Panc1 (cell line): Measurements from ENCODE around the gene RELA. TPM values are rescaled to one million over a fixed set of nuclear protein-coding genes. Genes with fewer than 3 reads are reported as not detected.
"Not testable (repeated sequence)": the region's sequence is repeated elsewhere in the genome, so short reads cannot be mapped to it uniquely, and the experiment has no call there.

Experiments used
- ATAC-seq: fragments of 200-7000 bp; cut with Tn5 transposase; 2 replicates; pipeline ENCODE4 v1.9.1; 2020; ENCODE audit warnings: mild to moderate bottlenecking, moderate library complexity
- BruUV-seq: library from RNA; stranded (reverse); fragments of 400-500 nt; replicated peaks from 2 replicates; lab custom pipeline; 2021; lab: Mats Ljungman, UMichigan
- CTCF ChIA-PET: fragments of 300-600 bp; sonication (Branson Sonifier 250); formaldehyde crosslinking; loops from one replicate; lab custom pipeline; 2022; ENCODE audit warnings: antibody characterized with exemption; lab: Charles Lee
- POLR2A ChIA-PET: fragments of 300-600 bp; sonication (Branson Sonifier 250); formaldehyde crosslinking; loops from one replicate; lab custom pipeline; 2022; ENCODE audit warnings: antibody characterized with exemption; lab: Charles Lee
- DNase-seq: peaks from one replicate; pipeline ENCODE4 v3.0.0-alpha.2; 2010; ENCODE audit warnings: low read depth, low spot score
- H3K27ac ChIP-seq: 2 replicates; pipeline ENCODE4 v1.5.1; 2011; ENCODE audit warnings: mild to moderate bottlenecking, low read length, inconsistent platforms
- H3K27me3 ChIP-seq: fragments of 200-500 bp; sonication (Bioruptor generic); 2 replicates; pipeline ENCODE4 v1.6.0; 2014; ENCODE audit warnings: low read length, inconsistent platforms; ENCODE audit not compliant: control insufficient read depth, insufficient read depth
- H3K36me3 ChIP-seq: fragments of 200-500 bp; sonication (Bioruptor generic); 2 replicates; pipeline ENCODE4 v1.5.1; 2014; ENCODE audit warnings: inconsistent platforms, mild to moderate bottlenecking, low read length, moderate library complexity; ENCODE audit not compliant: control insufficient read depth, insufficient read depth
- H3K4me1 ChIP-seq: 2 replicates; pipeline ENCODE4 v1.5.1; 2011; ENCODE audit warnings: inconsistent platforms, mild to moderate bottlenecking, low read length, moderate library complexity; ENCODE audit not compliant: control insufficient read depth, insufficient read depth
- H3K4me3 ChIP-seq, 2 experiments: 2 replicates each; pipeline ENCODE4 v1.5.1; 2011 to 2012; ENCODE audit warnings: low read depth in 2 of 2, low read length in 2 of 2, mild to moderate bottlenecking in 2 of 2, inconsistent platforms in 1 of 2, moderate library complexity in 1 of 2
- H3K9me3 ChIP-seq: fragments of 200-500 bp; sonication (Bioruptor generic); 2 replicates; pipeline ENCODE4 v1.5.1; 2014; ENCODE audit warnings: low read depth, mild to moderate bottlenecking, inconsistent platforms, low read length, moderate library complexity; ENCODE audit not compliant: control insufficient read depth, insufficient read depth
- CTCF ChIP-seq: fragments of 450-650 bp; IDR thresholded peaks from 2 replicates; pipeline ENCODE4 v1.5.1; 2017; ENCODE audit warnings: mild to moderate bottlenecking
- POLR2AphosphoS5 ChIP-seq: IDR thresholded peaks from 2 replicates; pipeline ENCODE4 v1.6.1; 2012; ENCODE audit warnings: mild to moderate bottlenecking, low read depth, low read length, moderate library complexity
- SIN3A ChIP-seq: IDR thresholded peaks from 2 replicates; pipeline ENCODE4 v1.6.1; 2012; ENCODE audit warnings: low read depth, mild to moderate bottlenecking, low read length, moderate library complexity, borderline replicate concordance; ENCODE audit not compliant: insufficient read depth
- TCF7L2 ChIP-seq: IDR thresholded peaks from 2 replicates; pipeline ENCODE4 v1.6.1; 2011; ENCODE audit warnings: mild to moderate bottlenecking, low read depth, low read length, inconsistent platforms
- in situ Hi-C: cut with HindIII; loops from 2 replicates; pipeline ENCODE4 v1.10.0; 2016; ENCODE audit warnings: low sequenced_read_pairs, low pct_unique_long_range_greater_than_20kb
- intact Hi-C: fragments of 100-400 bp; cut with micrococcal nuclease; formaldehyde crosslinking; loops from one replicate; pipeline ENCODE4 v1.10.0; 2022; ENCODE audit not compliant: unreplicated experiment
- total RNA-seq: library from RNA; stranded (reverse); gene quantifications from one replicate; pipeline ENCODE4 v1.2.1, GENCODE V29; 2021; ENCODE audit not compliant: unreplicated experiment
- TF ChIP-seq, protein P1 (sequence below), 2 experiments: IDR thresholded peaks; 2 replicates each; pipeline ENCODE4 v1.6.1; 2011 to 2012; ENCODE audit warnings: low read depth in 2 of 2, control low read depth in 1 of 2, low read length in 1 of 2, mild to moderate bottlenecking in 1 of 2, moderate library complexity in 1 of 2; ENCODE audit not compliant: insufficient read depth in 1 of 2

Gene RELA
- total RNA-seq, 1 experiment from 2014 or later: 141 TPM

DNA sequence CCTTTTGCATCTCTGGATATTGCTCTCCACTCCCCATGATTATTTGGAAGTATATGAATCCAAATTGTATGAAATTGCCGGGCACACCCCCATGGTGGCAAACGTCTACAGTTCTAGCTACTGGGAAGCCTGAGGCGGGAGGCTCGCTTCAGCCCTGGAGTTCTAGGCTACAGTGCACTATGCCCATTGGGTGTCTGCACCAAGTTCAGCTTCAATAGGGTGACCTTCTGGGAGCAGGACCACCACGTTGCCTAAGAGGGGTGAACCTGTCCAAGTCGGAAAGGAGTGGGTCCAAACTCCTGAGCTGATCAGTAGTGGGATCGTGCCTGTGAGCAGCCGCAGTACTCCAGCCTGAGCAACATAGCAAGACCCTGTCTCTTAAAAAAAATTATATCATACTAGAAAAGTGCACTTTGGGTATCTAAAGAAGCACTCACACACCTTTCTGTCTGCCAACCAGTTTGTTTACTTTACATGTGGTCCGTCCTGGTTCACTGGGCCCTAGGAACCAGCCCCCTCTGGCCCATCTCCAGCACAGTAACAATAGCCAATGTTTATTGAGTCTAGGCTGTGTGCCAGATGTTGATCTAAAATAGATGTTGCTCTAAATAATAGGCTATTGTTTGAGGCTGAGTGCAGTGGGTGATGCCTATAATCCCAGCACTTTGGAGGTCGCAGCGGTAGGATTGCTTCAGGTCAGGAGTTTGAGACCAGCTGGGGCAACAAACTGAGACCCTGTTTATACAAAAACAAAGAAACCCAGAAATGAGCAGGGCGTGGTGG, 32.9 kb upstream of the RELA start:
- DNase-seq (no peak), ATAC-seq (peak; percentile 47; the same call in 1 of the 2 replicates)
- H3K9me3 ChIP-seq: no peaks in the 10 kb centered on the region
- ChIA-PET CTCF (no interaction called here), POLR2A (interaction anchor here (0.6 to 0.7 kb wide), 2 partner anchors 199 to 489 kb away, joined by 3 to 13 read pairs; no protein-coding TSS in a partner anchor)
- no peak overlapping the region for H3K4me3 ChIP-seq
- H3K4me1 ChIP-seq: peaks cover 11% of the 10 kb centered on the region
- H3K36me3 ChIP-seq: no peaks in the 10 kb centered on the region
- TF ChIP-seq SIN3A: no peak
- no peak for TF ChIP-seq CTCF
- no peak overlapping the region for H3K27ac ChIP-seq
- no TSS peak for BruUV-seq
- intact Hi-C loops: no loop called here
- H3K27me3 ChIP-seq: no peaks in the 10 kb centered on the region
- in situ Hi-C loops: no loop called here

- ATAC-seq (no peak), DNase-seq (no peak)
- H3K27me3 ChIP-seq: no peaks in the 10 kb centered on the region
- H3K4me3 ChIP-seq: no peak overlapping the region
- no peaks in the 10 kb centered on the region for H3K36me3 ChIP-seq
- H3K4me1 ChIP-seq: peaks cover 11% of the 10 kb centered on the region
- intact Hi-C loops: no loop called here
- H3K27ac ChIP-seq: no peak overlapping the region
- POLR2A ChIA-PET: interaction anchor here (0.7 kb wide), 1 partner anchor 13 kb away, joined by 7 read pairs; no protein-coding TSS in a partner anchor
- CTCF ChIA-PET: no interaction called here
- no peaks in the 10 kb centered on the region for H3K9me3 ChIP-seq
- in situ Hi-C loops: no loop called here
- TF ChIP-seq POLR2AphosphoS5 (no peak), SIN3A (no peak), CTCF (no peak), TCF7L2 (no peak)
- TF ChIP-seq, protein P1, sequence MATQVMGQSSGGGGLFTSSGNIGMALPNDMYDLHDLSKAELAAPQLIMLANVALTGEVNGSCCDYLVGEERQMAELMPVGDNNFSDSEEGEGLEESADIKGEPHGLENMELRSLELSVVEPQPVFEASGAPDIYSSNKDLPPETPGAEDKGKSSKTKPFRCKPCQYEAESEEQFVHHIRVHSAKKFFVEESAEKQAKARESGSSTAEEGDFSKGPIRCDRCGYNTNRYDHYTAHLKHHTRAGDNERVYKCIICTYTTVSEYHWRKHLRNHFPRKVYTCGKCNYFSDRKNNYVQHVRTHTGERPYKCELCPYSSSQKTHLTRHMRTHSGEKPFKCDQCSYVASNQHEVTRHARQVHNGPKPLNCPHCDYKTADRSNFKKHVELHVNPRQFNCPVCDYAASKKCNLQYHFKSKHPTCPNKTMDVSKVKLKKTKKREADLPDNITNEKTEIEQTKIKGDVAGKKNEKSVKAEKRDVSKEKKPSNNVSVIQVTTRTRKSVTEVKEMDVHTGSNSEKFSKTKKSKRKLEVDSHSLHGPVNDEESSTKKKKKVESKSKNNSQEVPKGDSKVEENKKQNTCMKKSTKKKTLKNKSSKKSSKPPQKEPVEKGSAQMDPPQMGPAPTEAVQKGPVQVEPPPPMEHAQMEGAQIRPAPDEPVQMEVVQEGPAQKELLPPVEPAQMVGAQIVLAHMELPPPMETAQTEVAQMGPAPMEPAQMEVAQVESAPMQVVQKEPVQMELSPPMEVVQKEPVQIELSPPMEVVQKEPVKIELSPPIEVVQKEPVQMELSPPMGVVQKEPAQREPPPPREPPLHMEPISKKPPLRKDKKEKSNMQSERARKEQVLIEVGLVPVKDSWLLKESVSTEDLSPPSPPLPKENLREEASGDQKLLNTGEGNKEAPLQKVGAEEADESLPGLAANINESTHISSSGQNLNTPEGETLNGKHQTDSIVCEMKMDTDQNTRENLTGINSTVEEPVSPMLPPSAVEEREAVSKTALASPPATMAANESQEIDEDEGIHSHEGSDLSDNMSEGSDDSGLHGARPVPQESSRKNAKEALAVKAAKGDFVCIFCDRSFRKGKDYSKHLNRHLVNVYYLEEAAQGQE (IDR thresholded peaks at IDR 0.05; ENCODE audit: insufficient read depth in 1 of 2, low read depth in 2 of 2, low read length in 1 of 2): no peak
- no TSS peak for BruUV-seq
These were observed 29.7 kb upstream of the RELA start for GRCh38 chr11:65692367-65692766.

- H3K27me3 ChIP-seq, H3K36me3 ChIP-seq, DNase-seq, in situ Hi-C loops, H3K9me3 ChIP-seq, CTCF ChIA-PET, H3K4me3 ChIP-seq, H3K27ac ChIP-seq, BruUV-seq, intact Hi-C loops, ATAC-seq: not testable (repeated sequence)
- peaks cover 11% of the 10 kb centered on the region for H3K4me1 ChIP-seq
- POLR2A ChIA-PET: interaction anchor here (0.7 kb wide), 1 partner anchor 13 kb away, joined by 7 read pairs; no protein-coding TSS in a partner anchor
These were observed 29.1 kb upstream of the RELA start for GRCh38 chr11:65691847-65692246.
